Prostate gland (tissue), 2 donors: ENCODE measurements around the gene SUGCT. TPM values are rescaled to one million over a fixed set of nuclear protein-coding genes. Genes with fewer than 3 reads are reported as not detected.

Experiments used
- DNase-seq: peaks from one replicate; pipeline ENCODE4 v3.0.0-alpha.2; 2019; ENCODE audit warnings: low spot score
- H3K27ac ChIP-seq, 2 donors: fragments of 200-600 bp; sonication (generic); 2 replicates each; pipeline ENCODE4 v1.5.1; 2017 to 2019
- H3K27me3 ChIP-seq: fragments of 200-600 bp; sonication (generic); replicated peaks from 2 replicates; pipeline ENCODE4 v1.5.1; 2019; ENCODE audit not compliant: insufficient read depth
- H3K36me3 ChIP-seq, 2 donors: fragments of 200-600 bp; sonication (generic); 1 replicate in 1 of 2; 2 replicates in 1 of 2; pipeline versions ENCODE4 v1.5.1 to v1.8.1; 2017 to 2019
- H3K4me1 ChIP-seq: fragments of 200-600 bp; sonication (generic); replicated peaks from 2 replicates; pipeline ENCODE4 v1.5.1; 2019
- H3K4me3 ChIP-seq, 2 donors: fragments of 200-600 bp; sonication (generic); 2 replicates each; pipeline ENCODE4 v1.5.1; 2017 to 2019
- H3K9me3 ChIP-seq: fragments of 200-600 bp; sonication (generic); 2 replicates; pipeline ENCODE4 v1.5.1; 2017
- POLR2A ChIP-seq: fragments of 450-650 bp; IDR thresholded peaks from one replicate; pipeline ENCODE4 v1.6.1; 2016; ENCODE audit warnings: antibody characterized with exemption, mild to moderate bottlenecking
- POLR2AphosphoS5 ChIP-seq: sonication (generic); formaldehyde crosslinking; IDR thresholded peaks from one replicate; pipeline ENCODE4 v1.6.1; 2017; ENCODE audit warnings: antibody characterized with exemption
- WGBS: methylation state at CpG from one replicate; pipeline ENCODE4 v1.1.5; 2018; 5-methylcytosine and 5-hydroxymethylcytosine counted together
- intact Hi-C: fragments of 100-400 bp; cut with DNase I; formaldehyde crosslinking; loops from one replicate; pipeline ENCODE4 v1.14.2; 2022
- total RNA-seq, 2 donors: library from RNA; depleted of rRNA; stranded (reverse); fragments of >200 nt; gene quantifications; one replicate each; pipeline ENCODE4 v1.1.0, GENCODE V29; 2016
- TF ChIP-seq, protein P1 (sequence below), 4 experiments: fragments of 200-600 bp in 2 of 4; fragments of 450-650 bp in 2 of 4; sonication (generic) in 2 of 4; IDR thresholded peaks; 1 replicate in 3 of 4; 2 replicates in 1 of 4; pipeline ENCODE4 v1.5.1; 2016 to 2019; ENCODE audit warnings: antibody characterized with exemption in 4 of 4, mild to moderate bottlenecking in 2 of 4, moderate library complexity in 2 of 4

SUGCT gene
- total RNA-seq, 2 donors from 2014 or later: 2.2 to 3.2 TPM

DNA sequence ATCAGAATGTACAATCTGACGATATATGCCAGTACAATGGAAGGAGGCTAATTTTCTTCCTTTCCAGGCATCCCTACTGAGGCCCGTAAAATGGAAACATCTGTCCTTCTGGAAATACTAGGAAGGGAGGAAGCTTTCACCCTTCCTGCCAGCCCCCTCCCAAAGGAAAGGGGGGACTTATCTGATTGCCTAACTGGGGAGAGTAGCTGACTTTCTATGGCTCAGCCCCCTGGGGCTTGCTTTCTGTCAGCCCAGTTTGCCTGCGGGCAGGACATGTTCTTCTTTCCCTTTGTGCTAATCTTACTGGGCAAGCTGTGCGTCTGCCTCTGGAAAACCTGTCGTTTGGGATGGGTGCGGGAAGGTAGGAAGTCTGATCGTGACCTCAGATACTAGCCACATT, 508.9 kb downstream of the SUGCT start:
- Histone ChIP-seq H3K36me3 (no peaks in the 10 kb centered on the region), H3K4me1 (no peaks in the 10 kb centered on the region), H3K9me3 (no peaks in the 10 kb centered on the region), H3K27me3 (no peaks in the 10 kb centered on the region), H3K27ac (no peak overlapping the region), H3K4me3 (no peak overlapping the region)
- TF ChIP-seq POLR2A: no peak
- TF ChIP-seq, protein P1, sequence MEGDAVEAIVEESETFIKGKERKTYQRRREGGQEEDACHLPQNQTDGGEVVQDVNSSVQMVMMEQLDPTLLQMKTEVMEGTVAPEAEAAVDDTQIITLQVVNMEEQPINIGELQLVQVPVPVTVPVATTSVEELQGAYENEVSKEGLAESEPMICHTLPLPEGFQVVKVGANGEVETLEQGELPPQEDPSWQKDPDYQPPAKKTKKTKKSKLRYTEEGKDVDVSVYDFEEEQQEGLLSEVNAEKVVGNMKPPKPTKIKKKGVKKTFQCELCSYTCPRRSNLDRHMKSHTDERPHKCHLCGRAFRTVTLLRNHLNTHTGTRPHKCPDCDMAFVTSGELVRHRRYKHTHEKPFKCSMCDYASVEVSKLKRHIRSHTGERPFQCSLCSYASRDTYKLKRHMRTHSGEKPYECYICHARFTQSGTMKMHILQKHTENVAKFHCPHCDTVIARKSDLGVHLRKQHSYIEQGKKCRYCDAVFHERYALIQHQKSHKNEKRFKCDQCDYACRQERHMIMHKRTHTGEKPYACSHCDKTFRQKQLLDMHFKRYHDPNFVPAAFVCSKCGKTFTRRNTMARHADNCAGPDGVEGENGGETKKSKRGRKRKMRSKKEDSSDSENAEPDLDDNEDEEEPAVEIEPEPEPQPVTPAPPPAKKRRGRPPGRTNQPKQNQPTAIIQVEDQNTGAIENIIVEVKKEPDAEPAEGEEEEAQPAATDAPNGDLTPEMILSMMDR (IDR thresholded peaks at IDR 0.05): no peak
- no peak for DNase-seq
- intact Hi-C loops: no loop called here
- 76% methylated on average over 7 of the region's 7 CpGs for WGBS

DNA sequence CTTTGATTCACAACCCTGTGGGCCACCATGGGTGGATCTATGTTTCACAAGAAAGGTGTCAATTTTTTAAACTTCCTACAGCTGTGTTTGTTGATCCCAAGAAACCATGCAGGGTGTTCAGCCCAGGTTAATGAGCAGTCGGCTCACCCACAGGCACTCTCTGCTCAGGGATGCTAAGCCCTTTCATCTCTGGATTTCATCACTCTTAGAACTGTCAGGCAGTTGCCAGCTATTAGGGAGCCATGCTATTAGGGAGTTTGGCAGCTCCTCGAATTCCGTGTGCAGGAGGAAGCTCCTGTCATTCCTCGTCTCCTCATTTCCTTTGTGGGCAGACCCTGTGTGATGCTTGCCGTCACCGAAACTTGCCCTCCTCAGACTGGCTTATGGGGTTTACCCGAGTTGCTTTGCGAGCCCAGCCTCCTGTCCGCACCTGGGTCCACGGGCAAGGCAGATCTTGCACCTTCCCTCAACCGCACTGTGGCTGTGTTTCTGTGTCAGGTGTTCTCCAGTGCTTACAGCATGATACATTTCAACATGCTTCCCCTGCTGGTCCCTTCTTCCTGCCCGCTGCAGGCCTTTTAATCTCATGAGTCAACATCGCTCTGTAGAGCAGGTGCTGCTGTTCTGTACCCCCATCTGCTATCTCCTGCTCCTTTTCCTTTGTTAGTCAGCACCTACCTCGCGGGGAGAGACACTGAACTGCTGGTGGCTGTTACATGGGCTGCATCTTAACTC, 509.8 kb downstream of the SUGCT start:
- TF ChIP-seq POLR2A (no peak), POLR2AphosphoS5 (no peak)
- TF ChIP-seq, protein P1 (IDR thresholded peaks at IDR 0.05): no peak
- intact Hi-C loops: no loop called here
- Histone ChIP-seq H3K27ac (no peak overlapping the region), H3K36me3 (no peaks in the 10 kb centered on the region), H3K9me3 (no peaks in the 10 kb centered on the region), H3K4me3 (no peak overlapping the region), H3K4me1 (no peaks in the 10 kb centered on the region), H3K27me3 (no peaks in the 10 kb centered on the region)
- WGBS: 72% methylated on average over 15 of the region's 15 CpGs
- DNase-seq: no peak

DNA sequence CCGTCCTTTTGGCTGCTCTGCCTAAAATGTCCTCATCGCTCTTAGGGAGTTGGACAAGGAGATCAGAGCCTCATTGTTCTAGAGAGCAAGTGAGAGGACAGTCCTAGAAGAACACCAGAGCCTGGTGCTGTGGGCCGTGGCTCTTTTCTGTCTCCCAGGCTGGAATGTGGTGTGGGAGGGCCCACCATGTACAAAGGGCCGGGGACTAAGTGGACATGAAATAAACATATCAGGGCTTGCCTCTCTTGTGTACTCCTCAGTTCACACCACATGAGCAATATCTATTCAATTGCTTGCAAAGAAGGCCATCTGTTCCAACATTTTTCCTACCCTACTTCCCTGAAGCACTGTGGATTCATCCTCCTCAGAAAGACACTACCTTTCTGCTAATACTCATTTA, 510.4 kb downstream of the SUGCT start:
- 90% methylated on average over 4 of the region's 4 CpGs for WGBS
- intact Hi-C loops: no loop called here
- H3K36me3 ChIP-seq: no peaks in the 10 kb centered on the region
- no peaks in the 10 kb centered on the region for H3K4me1 ChIP-seq
- DNase-seq: no peak
- no peaks in the 10 kb centered on the region for H3K27me3 ChIP-seq
- H3K9me3 ChIP-seq: no peaks in the 10 kb centered on the region
- H3K27ac ChIP-seq: no peak overlapping the region
- TF ChIP-seq POLR2AphosphoS5: no peak
- no peak for TF ChIP-seq POLR2A
- TF ChIP-seq, protein P1 (IDR thresholded peaks at IDR 0.05): no peak
- no peak overlapping the region for H3K4me3 ChIP-seq

DNA sequence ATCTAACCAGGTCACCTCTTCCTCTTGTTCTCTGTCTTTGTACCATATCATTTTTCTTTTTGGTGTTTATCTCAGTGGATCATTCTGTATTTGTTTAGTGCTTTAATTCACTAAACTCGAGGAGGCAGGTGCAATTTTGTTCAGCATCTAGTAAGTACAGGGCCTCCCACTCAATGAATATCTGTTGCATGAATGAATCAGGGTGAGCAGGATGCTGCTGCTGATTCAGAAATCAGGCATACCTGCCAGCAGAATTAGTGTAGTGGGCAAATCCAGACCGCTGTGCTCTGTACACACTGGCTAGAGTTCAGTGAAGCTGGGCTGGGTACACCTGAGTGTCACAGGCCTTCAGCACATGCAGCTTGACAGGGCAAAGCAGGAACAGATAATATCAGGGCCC, 511.9 kb downstream of the SUGCT start:
- Histone ChIP-seq H3K4me3 (no peak overlapping the region), H3K27me3 (no peaks in the 10 kb centered on the region), H3K4me1 (no peaks in the 10 kb centered on the region), H3K27ac (no peak overlapping the region), H3K9me3 (no peaks in the 10 kb centered on the region), H3K36me3 (no peaks in the 10 kb centered on the region)
- WGBS: 62% methylated on average over 2 of the region's 2 CpGs
- no peak for DNase-seq
- intact Hi-C loops: no loop called here
- TF ChIP-seq, protein P1 (IDR thresholded peaks at IDR 0.05): no peak
- TF ChIP-seq POLR2A: no peak
- no peak for TF ChIP-seq POLR2AphosphoS5

DNA sequence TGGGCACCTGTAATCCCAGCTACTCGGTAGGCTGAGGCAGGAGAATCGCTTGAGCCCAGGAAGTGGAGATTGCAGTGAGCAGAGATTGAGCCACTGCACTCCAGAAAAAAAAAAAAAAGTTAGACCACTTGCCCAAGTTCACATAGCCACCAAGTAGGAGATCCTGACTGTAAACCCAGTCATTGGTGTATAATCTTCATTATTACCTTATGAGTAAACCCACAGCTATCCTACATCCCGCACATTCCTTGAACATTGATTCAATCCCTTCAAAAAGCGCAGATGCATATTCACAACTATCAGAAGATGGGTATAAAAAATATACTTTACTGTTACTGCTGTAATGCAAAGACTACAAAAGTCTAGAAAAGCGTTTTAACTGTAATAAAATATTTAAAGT, 512.9 kb downstream of the SUGCT start:
- 94% methylated on average over 5 of the region's 5 CpGs for WGBS
- H3K9me3 ChIP-seq: no peaks in the 10 kb centered on the region

More for the DNA sequence above, 512.9 kb downstream of the SUGCT start:
- Histone ChIP-seq H3K4me3 (no peak overlapping the region), H3K36me3 (no peaks in the 10 kb centered on the region), H3K27ac (no peak overlapping the region), H3K27me3 (no peaks in the 10 kb centered on the region), H3K4me1 (no peaks in the 10 kb centered on the region)
- no peak for DNase-seq
- TF ChIP-seq POLR2AphosphoS5: no peak
- TF ChIP-seq POLR2A: no peak
- TF ChIP-seq, protein P1 (IDR thresholded peaks at IDR 0.05): no peak
- intact Hi-C loops: no loop called here
